ENCODE measurements around the gene OCA2.

Gene OCA2

DNA sequence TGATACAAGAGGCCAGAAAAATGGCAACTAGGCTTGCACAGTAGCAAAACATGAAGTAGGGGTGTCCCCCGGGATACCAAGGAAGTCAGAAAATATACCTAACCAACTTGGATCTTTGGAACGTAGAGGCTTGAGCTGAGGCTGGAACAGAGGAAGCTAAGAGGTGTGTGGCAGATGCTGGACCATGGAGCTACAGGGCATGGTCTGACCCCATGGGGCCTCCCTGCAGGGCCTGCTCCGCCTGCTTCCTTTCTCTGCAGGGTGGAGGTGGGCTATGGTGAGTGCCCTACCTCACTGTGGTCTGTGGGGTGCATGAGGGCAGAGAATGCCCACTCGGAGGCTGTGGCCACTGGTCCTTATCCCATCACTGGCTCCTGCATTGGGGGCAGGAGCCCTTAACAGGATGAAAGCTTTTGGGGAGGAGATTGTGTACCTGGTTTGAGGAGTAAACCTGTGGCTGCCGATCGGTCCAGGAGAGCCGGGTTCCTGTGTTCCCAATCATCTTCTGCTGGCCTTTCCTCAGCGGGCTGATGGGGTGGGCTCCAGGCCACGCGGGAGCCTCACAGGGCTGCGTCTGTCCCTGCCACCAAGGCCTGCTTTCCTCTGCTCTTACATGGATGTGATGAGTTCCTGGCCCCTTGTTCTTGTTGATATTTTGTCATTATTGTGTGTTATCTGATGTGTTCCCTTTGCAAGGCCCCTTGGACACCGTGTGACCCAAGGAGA is 96.8 kb downstream of the OCA2 start:
- H3K4me2 ChIP-seq (ENCODE audit: low read depth, low read length) = no peak overlapping the region
- H3K27ac ChIP-seq (ENCODE audit: low read length) = no peak overlapping the region
- no peak for TF ChIP-seq EZH2phosphoT487 (IDR thresholded peaks at IDR 0.05; ENCODE audit: low read length)
- TF ChIP-seq, protein P1, sequence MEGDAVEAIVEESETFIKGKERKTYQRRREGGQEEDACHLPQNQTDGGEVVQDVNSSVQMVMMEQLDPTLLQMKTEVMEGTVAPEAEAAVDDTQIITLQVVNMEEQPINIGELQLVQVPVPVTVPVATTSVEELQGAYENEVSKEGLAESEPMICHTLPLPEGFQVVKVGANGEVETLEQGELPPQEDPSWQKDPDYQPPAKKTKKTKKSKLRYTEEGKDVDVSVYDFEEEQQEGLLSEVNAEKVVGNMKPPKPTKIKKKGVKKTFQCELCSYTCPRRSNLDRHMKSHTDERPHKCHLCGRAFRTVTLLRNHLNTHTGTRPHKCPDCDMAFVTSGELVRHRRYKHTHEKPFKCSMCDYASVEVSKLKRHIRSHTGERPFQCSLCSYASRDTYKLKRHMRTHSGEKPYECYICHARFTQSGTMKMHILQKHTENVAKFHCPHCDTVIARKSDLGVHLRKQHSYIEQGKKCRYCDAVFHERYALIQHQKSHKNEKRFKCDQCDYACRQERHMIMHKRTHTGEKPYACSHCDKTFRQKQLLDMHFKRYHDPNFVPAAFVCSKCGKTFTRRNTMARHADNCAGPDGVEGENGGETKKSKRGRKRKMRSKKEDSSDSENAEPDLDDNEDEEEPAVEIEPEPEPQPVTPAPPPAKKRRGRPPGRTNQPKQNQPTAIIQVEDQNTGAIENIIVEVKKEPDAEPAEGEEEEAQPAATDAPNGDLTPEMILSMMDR (IDR thresholded peaks at IDR 0.05; ENCODE audit: low read length) = no peak
- no peak for TF ChIP-seq EZH2 (optimal IDR thresholded peaks at IDR 0.05; ENCODE audit: low read depth, low read length)

DNA sequence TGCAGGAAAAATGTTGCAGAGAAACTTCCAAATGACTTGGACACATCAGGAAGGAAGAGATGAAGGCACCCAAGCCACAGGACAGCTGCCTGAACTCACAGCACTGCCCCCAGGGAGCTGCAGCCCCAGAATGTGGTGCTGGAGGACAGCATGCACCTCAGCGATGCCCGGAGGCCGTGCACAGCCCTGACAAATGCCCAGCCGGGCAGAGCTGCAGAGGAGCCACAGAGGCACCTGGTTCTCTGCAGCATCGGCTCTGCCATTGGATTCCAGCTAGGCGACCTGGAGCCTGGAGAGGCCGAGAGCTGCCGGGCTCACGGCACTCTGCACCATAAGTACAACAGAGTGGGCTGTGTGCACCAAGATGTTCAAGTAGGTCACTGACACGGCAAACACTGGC is 97.5 kb downstream of the OCA2 start:
- Histone ChIP-seq H3K4me3 (ENCODE audit: low read length) (no peak overlapping the region), H3K4me2 (ENCODE audit: low read depth, low read length) (no peak overlapping the region), H3K79me2 (ENCODE audit: low read length) (no peaks in the 10 kb centered on the region), H3K9me2 (replicated peaks; ENCODE audit: insufficient read depth, low read length) (no peaks in the 10 kb centered on the region), H3F3A (ENCODE audit: insufficient read depth, low read length) (no peaks in the 10 kb centered on the region), H3K9me3 (replicated peaks; ENCODE audit: insufficient read depth, low read length) (no peaks in the 10 kb centered on the region), H3K27me3 (replicated peaks; ENCODE audit: insufficient read depth, low read length) (no peaks in the 10 kb centered on the region), H3K9ac (ENCODE audit: low read length) (no peak overlapping the region), H2AFZ (ENCODE audit: low read length) (no peak overlapping the region), H4K20me1 (ENCODE audit: insufficient read depth, low read length) (no peaks in the 10 kb centered on the region), H3K27ac (ENCODE audit: low read length) (no peak overlapping the region), H3K36me3 (replicated peaks; ENCODE audit: insufficient read depth, low read length) (no peaks in the 10 kb centered on the region), H3K4me1 (ENCODE audit: low read length) (no peaks in the 10 kb centered on the region)
- no peak for TF ChIP-seq EZH2phosphoT487 (IDR thresholded peaks at IDR 0.05; ENCODE audit: low read length)
- no peak for TF ChIP-seq EZH2 (optimal IDR thresholded peaks at IDR 0.05; ENCODE audit: low read depth, low read length)
- TF ChIP-seq, protein P1 (IDR thresholded peaks at IDR 0.05; ENCODE audit: low read length) = no peak
- no peak for DNase-seq

More for the DNA sequence above, 96.8 kb downstream of the OCA2 start:
- Histone ChIP-seq H4K20me1 (ENCODE audit: insufficient read depth, low read length) (no peaks in the 10 kb centered on the region), H3K9me2 (replicated peaks; ENCODE audit: insufficient read depth, low read length) (no peaks in the 10 kb centered on the region), H3K9ac (ENCODE audit: low read length) (no peak overlapping the region), H3F3A (ENCODE audit: insufficient read depth, low read length) (no peaks in the 10 kb centered on the region), H3K9me3 (replicated peaks; ENCODE audit: insufficient read depth, low read length) (no peaks in the 10 kb centered on the region), H3K4me1 (ENCODE audit: low read length) (no peaks in the 10 kb centered on the region), H2AFZ (ENCODE audit: low read length) (no peak overlapping the region), H3K36me3 (replicated peaks; ENCODE audit: insufficient read depth, low read length) (no peaks in the 10 kb centered on the region), H3K4me3 (ENCODE audit: low read length) (no peak overlapping the region), H3K27me3 (replicated peaks; ENCODE audit: insufficient read depth, low read length) (no peaks in the 10 kb centered on the region), H3K79me2 (ENCODE audit: low read length) (no peaks in the 10 kb centered on the region)
- DNase-seq = no peak

GRCh38 chr15:27993996-27994780 is 104.9 kb downstream of the OCA2 start:
- H3K9me3 ChIP-seq (replicated peaks; ENCODE audit: insufficient read depth, low read length) = no peaks in the 10 kb centered on the region
- TF ChIP-seq, protein P1 (IDR thresholded peaks at IDR 0.05; ENCODE audit: low read length) = no peak
- TF ChIP-seq EZH2phosphoT487 (IDR thresholded peaks at IDR 0.05; ENCODE audit: low read length) (no peak), EZH2 (optimal IDR thresholded peaks at IDR 0.05; ENCODE audit: low read depth, low read length) (no peak)
- no peaks in the 10 kb centered on the region for H3F3A ChIP-seq (ENCODE audit: insufficient read depth, low read length)
- no peak overlapping the region for H2AFZ ChIP-seq (ENCODE audit: low read length)
- H3K9ac ChIP-seq (ENCODE audit: low read length) = no peak overlapping the region
- H3K4me3 ChIP-seq (ENCODE audit: low read length) = no peak overlapping the region
- no peaks in the 10 kb centered on the region for H3K36me3 ChIP-seq (replicated peaks; ENCODE audit: insufficient read depth, low read length)
- H3K4me1 ChIP-seq (ENCODE audit: low read length) = no peaks in the 10 kb centered on the region
- DNase-seq = no peak
- H4K20me1 ChIP-seq (ENCODE audit: insufficient read depth, low read length) = no peaks in the 10 kb centered on the region
- no peak overlapping the region for H3K27ac ChIP-seq (ENCODE audit: low read length)
- H3K9me2 ChIP-seq (replicated peaks; ENCODE audit: insufficient read depth, low read length) = no peaks in the 10 kb centered on the region
- no peaks in the 10 kb centered on the region for H3K27me3 ChIP-seq (replicated peaks; ENCODE audit: insufficient read depth, low read length)
- no peaks in the 10 kb centered on the region for H3K79me2 ChIP-seq (ENCODE audit: low read length)
- no peak overlapping the region for H3K4me2 ChIP-seq (ENCODE audit: low read depth, low read length)
